Measurements from ENCODE around the gene GDF15.

GDF15 gene

GRCh38 chr19:18422530-18423191 is 36.7 kb downstream of the GDF15 start:
- peak overlapping the region; percentile 79 for H3K4me2 ChIP-seq (ENCODE audit: low read length)
- no peaks in the 10 kb centered on the region for H3K27me3 ChIP-seq (ENCODE audit: control insufficient read depth, low read length)
- H3K4me1 ChIP-seq (ENCODE audit: control insufficient read depth, low read length): peaks cover 86% of the 10 kb centered on the region
- H3K79me2 ChIP-seq (ENCODE audit: control insufficient read depth, low read length): peaks cover 82% of the 10 kb centered on the region
- H3K36me3 ChIP-seq (ENCODE audit: control insufficient read depth, low read length): peaks cover 47% of the 10 kb centered on the region
- no peak for TF ChIP-seq EZH2phosphoT487 (IDR thresholded peaks at IDR 0.05; ENCODE audit: borderline replicate concordance, low read length)
- TF ChIP-seq, protein P1, sequence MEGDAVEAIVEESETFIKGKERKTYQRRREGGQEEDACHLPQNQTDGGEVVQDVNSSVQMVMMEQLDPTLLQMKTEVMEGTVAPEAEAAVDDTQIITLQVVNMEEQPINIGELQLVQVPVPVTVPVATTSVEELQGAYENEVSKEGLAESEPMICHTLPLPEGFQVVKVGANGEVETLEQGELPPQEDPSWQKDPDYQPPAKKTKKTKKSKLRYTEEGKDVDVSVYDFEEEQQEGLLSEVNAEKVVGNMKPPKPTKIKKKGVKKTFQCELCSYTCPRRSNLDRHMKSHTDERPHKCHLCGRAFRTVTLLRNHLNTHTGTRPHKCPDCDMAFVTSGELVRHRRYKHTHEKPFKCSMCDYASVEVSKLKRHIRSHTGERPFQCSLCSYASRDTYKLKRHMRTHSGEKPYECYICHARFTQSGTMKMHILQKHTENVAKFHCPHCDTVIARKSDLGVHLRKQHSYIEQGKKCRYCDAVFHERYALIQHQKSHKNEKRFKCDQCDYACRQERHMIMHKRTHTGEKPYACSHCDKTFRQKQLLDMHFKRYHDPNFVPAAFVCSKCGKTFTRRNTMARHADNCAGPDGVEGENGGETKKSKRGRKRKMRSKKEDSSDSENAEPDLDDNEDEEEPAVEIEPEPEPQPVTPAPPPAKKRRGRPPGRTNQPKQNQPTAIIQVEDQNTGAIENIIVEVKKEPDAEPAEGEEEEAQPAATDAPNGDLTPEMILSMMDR (IDR thresholded peaks at IDR 0.05; ENCODE audit: low read depth, low read length, poor library complexity, severe bottlenecking): no peak
- no peaks in the 10 kb centered on the region for H3K9me2 ChIP-seq (replicated peaks; ENCODE audit: control insufficient read depth, low read length)
- H3K9me3 ChIP-seq (ENCODE audit: control insufficient read depth, insufficient read depth, low read length): no peaks in the 10 kb centered on the region
- peak overlapping the region; percentile 90 for H3K4me3 ChIP-seq (ENCODE audit: low read length)
- peaks cover 31% of the 10 kb centered on the region for H3F3A ChIP-seq (ENCODE audit: control insufficient read depth, insufficient read depth)
- H4K20me1 ChIP-seq (ENCODE audit: control insufficient read depth, insufficient read depth, low read depth, low read length): peaks cover 17% of the 10 kb centered on the region; the same call in 1 of the 2 replicates
- H3K27ac ChIP-seq (ENCODE audit: low read depth, low read length): peak overlapping the region; percentile 87

DNA sequence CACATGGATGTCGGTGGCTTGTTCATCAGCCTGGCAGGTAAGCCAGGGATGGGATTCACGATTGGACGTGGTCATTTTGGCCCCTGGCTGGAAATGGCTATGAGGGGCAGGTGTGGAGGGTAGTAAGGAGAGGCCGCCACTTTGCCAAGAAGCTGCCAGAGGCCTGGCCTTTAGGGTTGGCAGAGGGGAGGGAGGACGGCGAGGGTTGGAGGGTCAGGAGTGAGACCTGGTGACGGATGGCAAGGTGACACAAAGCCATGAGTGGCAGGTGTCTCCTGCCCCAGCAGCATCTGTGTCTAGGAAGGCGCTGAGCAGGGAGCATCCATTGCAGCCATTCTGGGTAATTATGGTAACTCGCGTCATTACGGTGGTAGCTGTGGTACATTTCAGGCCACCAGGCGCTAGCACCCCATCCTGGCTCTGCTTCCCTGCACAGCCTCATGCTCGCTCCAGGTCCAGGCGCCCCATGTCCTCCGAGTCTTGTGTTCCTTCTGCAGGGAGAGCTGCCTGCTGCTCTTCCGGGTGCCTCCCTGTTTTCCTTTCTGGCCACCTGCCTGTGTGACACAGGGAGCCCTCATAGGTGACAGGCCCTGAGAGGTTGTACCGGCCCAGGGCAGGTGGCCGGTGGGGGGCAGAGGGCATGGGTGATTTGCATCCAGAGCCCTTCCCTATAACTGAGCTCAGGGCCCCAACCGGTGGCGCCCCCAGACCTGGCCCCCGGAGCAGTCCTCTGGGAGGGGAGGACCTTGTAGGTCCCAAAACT is 37.5 kb downstream of the GDF15 start:
- no peaks in the 10 kb centered on the region for H3K9me2 ChIP-seq (replicated peaks; ENCODE audit: control insufficient read depth, low read length)
- H3K27me3 ChIP-seq (ENCODE audit: control insufficient read depth, low read length): no peaks in the 10 kb centered on the region
- peaks cover 83% of the 10 kb centered on the region for H3K79me2 ChIP-seq (ENCODE audit: control insufficient read depth, low read length)
- H3K4me1 ChIP-seq (ENCODE audit: control insufficient read depth, low read length): peaks cover 86% of the 10 kb centered on the region
- H3K27ac ChIP-seq (ENCODE audit: low read depth, low read length): peak overlapping the region; percentile 87
- H3K36me3 ChIP-seq (ENCODE audit: control insufficient read depth, low read length): peaks cover 50% of the 10 kb centered on the region
- H3K9me3 ChIP-seq (ENCODE audit: control insufficient read depth, insufficient read depth, low read length): no peaks in the 10 kb centered on the region
- H3K4me2 ChIP-seq (ENCODE audit: low read length): peak overlapping the region; percentile 79
- H3F3A ChIP-seq (ENCODE audit: control insufficient read depth, insufficient read depth): peaks cover 30% of the 10 kb centered on the region
- H4K20me1 ChIP-seq (ENCODE audit: control insufficient read depth, insufficient read depth, low read depth, low read length): peaks cover 17% of the 10 kb centered on the region; the same call in 1 of the 2 replicates
- H3K4me3 ChIP-seq (ENCODE audit: low read length): peak overlapping the region; percentile 90
- no peak for TF ChIP-seq EZH2phosphoT487 (IDR thresholded peaks at IDR 0.05; ENCODE audit: borderline replicate concordance, low read length)
- TF ChIP-seq, protein P1 (IDR thresholded peaks at IDR 0.05; ENCODE audit: low read depth, low read length, poor library complexity, severe bottlenecking): no peak

- Histone ChIP-seq H3K9me3 (ENCODE audit: control insufficient read depth, insufficient read depth, low read length) (no peaks in the 10 kb centered on the region), H3K27me3 (ENCODE audit: control insufficient read depth, low read length) (no peaks in the 10 kb centered on the region), H3F3A (ENCODE audit: control insufficient read depth, insufficient read depth) (peaks cover 27% of the 10 kb centered on the region), H3K36me3 (ENCODE audit: control insufficient read depth, low read length) (peaks cover 50% of the 10 kb centered on the region), H4K20me1 (ENCODE audit: control insufficient read depth, insufficient read depth, low read depth, low read length) (peaks cover 17% of the 10 kb centered on the region; the same call in 1 of the 2 replicates), H3K4me2 (ENCODE audit: low read length) (peak overlapping the region; percentile 79), H3K9me2 (replicated peaks; ENCODE audit: control insufficient read depth, low read length) (no peaks in the 10 kb centered on the region), H3K4me1 (ENCODE audit: control insufficient read depth, low read length) (peaks cover 88% of the 10 kb centered on the region), H3K79me2 (ENCODE audit: control insufficient read depth, low read length) (peaks cover 83% of the 10 kb centered on the region), H3K27ac (ENCODE audit: low read depth, low read length) (peak overlapping the region; percentile 87), H3K4me3 (ENCODE audit: low read length) (peak overlapping the region; percentile 90)
- TF ChIP-seq, protein P1 (IDR thresholded peaks at IDR 0.05; ENCODE audit: low read depth, low read length, poor library complexity, severe bottlenecking): no peak
- no peak for TF ChIP-seq EZH2phosphoT487 (IDR thresholded peaks at IDR 0.05; ENCODE audit: borderline replicate concordance, low read length)
Observed at GRCh38 chr19:18424122-18424889, 38.3 kb downstream of the GDF15 start.

Data from DOHH2 (cell line).